Fibroblast of lung (primary cell): ENCODE data around the gene PEX12. TPM values are rescaled to one million over a fixed set of nuclear protein-coding genes. Genes with fewer than 3 reads are reported as not detected.

ENCODE experiments used
- DNase-seq, 2 donors: peaks; one replicate each; pipeline versions ENCODE4 v3.0.0 to v3.0.0-alpha.2; 2010; ENCODE audit warnings: low read depth in 2 of 2
- H2AFZ ChIP-seq: 2 replicates; pipeline ENCODE4 v1.5.1; 2012; ENCODE audit warnings: low read length, control low read depth, inconsistent platforms
- H3K27ac ChIP-seq: 2 replicates; pipeline ENCODE4 v1.5.1; 2011; ENCODE audit warnings: low read length, control low read depth; ENCODE audit not compliant: insufficient read depth
- H3K27me3 ChIP-seq: 2 replicates; pipeline ENCODE4 v1.5.1; 2011; ENCODE audit warnings: mild to moderate bottlenecking, low read length; ENCODE audit not compliant: control insufficient read depth, insufficient read depth
- H3K36me3 ChIP-seq: 2 replicates; pipeline ENCODE4 v1.5.1; 2011; ENCODE audit warnings: low read length; ENCODE audit not compliant: control insufficient read depth, insufficient read depth
- H3K4me1 ChIP-seq: 2 replicates; pipeline ENCODE4 v1.5.1; 2011; ENCODE audit warnings: low read length; ENCODE audit not compliant: control insufficient read depth, insufficient read depth; ENCODE audit errors: extremely low read depth
- H3K4me2 ChIP-seq: 2 replicates; pipeline ENCODE4 v1.5.1; 2011; ENCODE audit warnings: low read length, control low read depth; ENCODE audit not compliant: insufficient read depth; ENCODE audit errors: extremely low read depth
- H3K4me3 ChIP-seq, 4 experiments: fragments of 200-600 bp in 1 of 4; sonication (generic) in 1 of 4; replicated peaks in 1 of 4; 2 replicates each; pipeline ENCODE4 v1.5.1; 2011 to 2016; ENCODE audit warnings: low read length in 4 of 4, low read depth in 3 of 4, mild to moderate bottlenecking in 3 of 4, control low read depth in 2 of 4, inconsistent platforms in 1 of 4, mixed read lengths in 1 of 4; ENCODE audit not compliant: insufficient read depth in 1 of 4; ENCODE audit errors: control extremely low read depth in 1 of 4
- H3K79me2 ChIP-seq: 2 replicates; pipeline ENCODE4 v1.5.1; 2012; ENCODE audit warnings: mild to moderate bottlenecking, low read length, inconsistent platforms; ENCODE audit not compliant: control insufficient read depth, insufficient read depth
- H3K9ac ChIP-seq: 2 replicates; pipeline ENCODE4 v1.5.1; 2011; ENCODE audit warnings: mild to moderate bottlenecking, low read length, control low read depth; ENCODE audit not compliant: insufficient read depth
- H3K9me3 ChIP-seq: 2 replicates; pipeline ENCODE4 v1.5.1; 2012; ENCODE audit warnings: low read depth, low read length; ENCODE audit not compliant: control insufficient read depth, insufficient read depth
- H4K20me1 ChIP-seq: 2 replicates; pipeline ENCODE4 v1.5.1; 2011; ENCODE audit warnings: low read length; ENCODE audit not compliant: control insufficient read depth, insufficient read depth; ENCODE audit errors: extremely low read depth
- CTCF ChIP-seq, 2 donors: IDR thresholded peaks in 1 of 2; conservative IDR thresholded peaks in 1 of 2; 1 replicate in 1 of 2; 2 replicates in 1 of 2; pipeline ENCODE4 v1.5.1; 2011 to 2012; ENCODE audit warnings: low read length in 2 of 2, control low read depth in 1 of 2, inconsistent platforms in 1 of 2, low read depth in 1 of 2, mild to moderate bottlenecking in 1 of 2
- EZH2 ChIP-seq: IDR thresholded peaks from 2 replicates; pipeline ENCODE4 v1.5.1; 2012; ENCODE audit warnings: low read length, control low read depth, mild to moderate bottlenecking; ENCODE audit errors: missing control alignments
- polyA plus RNA-seq, 2 donors: library from polyadenylated mRNA; depleted of rRNA in 1 of 2; stranded (reverse) in 1 of 2; unstranded in 1 of 2; fragments of >200 nt; gene quantifications; 2 replicates each; pipeline ENCODE4 v1.2.1, GENCODE V29; 2011 to 2012; ENCODE audit warnings: missing spikeins in 1 of 2
- total RNA-seq: library from RNA; depleted of rRNA; stranded (reverse); fragments of >200 nt; gene quantifications from 2 replicates; pipeline ENCODE4 v1.2.1, GENCODE V29; 2014

PEX12 gene
- total and polyA plus RNA-seq, 2 donors (not counting 1 experiment from before 2014, with no cell fraction given): 7.1 to 9.5 TPM

GRCh38 chr17:35548978-35549377, 29.4 kb downstream of the PEX12 start:
- Histone ChIP-seq H3K9me3 (no peaks in the 10 kb centered on the region), H3K4me3 (no peak overlapping the region), H3K27me3 (peaks cover 9% of the 10 kb centered on the region), H3K4me2 (no peak overlapping the region), H3K79me2 (no peaks in the 10 kb centered on the region), H4K20me1 (no peaks in the 10 kb centered on the region), H2AFZ (no peak overlapping the region), H3K4me1 (no peaks in the 10 kb centered on the region), H3K36me3 (no peaks in the 10 kb centered on the region), H3K9ac (no peak overlapping the region), H3K27ac (no peak overlapping the region)
- no peak for TF ChIP-seq CTCF (conservative IDR thresholded peaks at IDR 0.05 in 1 of 2, IDR thresholded peaks at IDR 0.05 in 1 of 2; ENCODE audit: low read depth in 1 of 2, low read length in 2 of 2)
- no peak for TF ChIP-seq EZH2
- DNase-seq: no peak

GRCh38 chr17:35548208-35548810, 30.1 kb downstream of the PEX12 start:
- no peak for DNase-seq
- Histone ChIP-seq H3K27ac (no peak overlapping the region), H3K9ac (no peak overlapping the region), H4K20me1 (no peaks in the 10 kb centered on the region), H3K79me2 (no peaks in the 10 kb centered on the region), H3K4me2 (no peak overlapping the region), H3K36me3 (no peaks in the 10 kb centered on the region), H3K27me3 (peaks cover 9% of the 10 kb centered on the region), H3K9me3 (no peaks in the 10 kb centered on the region), H2AFZ (no peak overlapping the region), H3K4me3 (no peak overlapping the region), H3K4me1 (no peaks in the 10 kb centered on the region)
- TF ChIP-seq CTCF (conservative IDR thresholded peaks at IDR 0.05 in 1 of 2, IDR thresholded peaks at IDR 0.05 in 1 of 2; ENCODE audit: low read depth in 1 of 2, low read length in 2 of 2) (no peak), EZH2 (no peak)

- H4K20me1 ChIP-seq: no peaks in the 10 kb centered on the region
- TF ChIP-seq EZH2: no peak
Measured at GRCh38 chr17:35546487-35546886, 31.9 kb downstream of the PEX12 start.

More at GRCh38 chr17:35546487-35546886, 31.9 kb downstream of the PEX12 start:
- Histone ChIP-seq H3K79me2 (no peaks in the 10 kb centered on the region), H3K4me3 (no peak overlapping the region), H2AFZ (no peak overlapping the region), H3K27ac (no peak overlapping the region), H3K4me2 (no peak overlapping the region), H3K4me1 (no peaks in the 10 kb centered on the region), H3K36me3 (no peaks in the 10 kb centered on the region), H3K9me3 (no peaks in the 10 kb centered on the region), H3K27me3 (peaks cover 7% of the 10 kb centered on the region), H3K9ac (no peak overlapping the region)
- DNase-seq: no peak
